GM19025 (cell line): Measurements from ENCODE around the gene ATG16L2.
"Not testable (repeated sequence)": the region's sequence is repeated elsewhere in the genome, so short reads cannot be mapped to it uniquely, and the experiment has no call there.

Experiments
- ATAC-seq: cut with Tn5 transposase; IDR thresholded peaks from one replicate; pipeline ENCODE4 v1.9.1; 2021; ENCODE audit warnings: mild to moderate bottlenecking, low read depth, moderate library complexity; ENCODE audit not compliant: unreplicated experiment

The ATG16L2 gene

DNA sequence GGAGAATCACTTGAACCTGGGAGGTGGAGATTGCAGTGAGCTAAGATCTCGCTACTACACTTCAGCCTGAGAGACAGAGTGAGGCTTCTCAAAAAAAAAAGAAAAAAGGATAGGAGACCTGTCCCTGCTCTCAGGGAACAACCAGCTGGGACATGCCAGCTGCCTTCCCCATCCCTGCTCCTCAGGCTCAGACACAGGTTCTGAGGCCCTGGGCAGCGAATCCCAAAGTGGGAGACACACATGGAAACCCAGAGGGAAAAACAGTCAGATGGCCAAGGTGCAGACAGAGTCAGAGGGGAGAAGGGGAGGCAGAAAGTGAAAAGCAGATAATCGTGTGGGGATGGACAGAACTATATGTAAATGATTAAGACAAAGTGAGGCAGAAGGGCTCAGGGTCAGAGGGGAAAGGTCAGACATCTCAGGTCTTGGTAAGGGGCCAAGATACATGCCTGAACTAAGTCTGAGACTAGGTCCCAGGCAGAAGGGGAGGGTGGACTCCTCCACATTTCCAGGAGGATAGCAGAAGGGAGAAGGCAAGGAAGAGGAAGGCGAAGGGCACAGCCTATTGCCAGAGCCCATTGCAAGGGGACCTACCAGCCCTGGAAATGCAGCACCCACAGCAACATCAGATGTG is 34.6 kb upstream of the ATG16L2 start:
- no peak for ATAC-seq

DNA sequence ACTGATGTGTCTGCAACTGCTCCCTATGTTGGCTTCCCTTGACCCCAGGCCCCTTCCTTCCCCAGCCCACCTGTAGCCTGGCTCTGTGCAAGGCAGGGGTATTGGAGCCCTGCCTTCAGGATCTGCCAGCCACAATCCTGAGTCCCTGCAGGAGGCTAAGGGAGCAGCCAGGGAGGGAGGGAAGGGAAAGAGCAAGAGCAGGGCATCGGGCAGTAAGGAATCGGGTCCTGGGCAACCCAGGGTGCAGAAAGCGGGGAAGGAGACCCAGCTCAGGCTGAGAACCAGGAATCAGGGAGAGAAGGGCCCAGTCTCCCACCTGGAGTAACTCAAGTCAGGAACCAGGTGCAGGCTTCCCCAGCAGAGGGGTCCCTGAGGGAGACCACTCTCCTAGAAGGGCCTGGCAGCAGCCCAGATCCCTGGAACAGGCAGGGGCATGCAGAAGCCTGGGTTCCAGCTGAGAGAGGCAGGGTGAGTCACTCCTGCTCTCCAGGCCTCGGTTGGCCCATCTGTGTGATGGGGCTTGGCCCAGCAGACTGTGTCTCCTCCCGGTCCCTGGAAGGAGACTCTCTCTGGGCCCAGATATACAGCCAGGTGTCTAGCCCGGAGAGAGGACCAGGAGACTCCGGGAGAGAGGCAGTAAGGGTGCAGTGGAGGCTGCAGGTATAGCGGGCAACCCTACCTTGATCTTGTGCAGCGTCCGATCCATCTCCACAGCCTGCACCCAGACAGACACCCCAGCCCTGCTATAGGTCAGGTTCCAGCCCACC is 33.7 kb upstream of the ATG16L2 start:
- no peak for ATAC-seq

DNA sequence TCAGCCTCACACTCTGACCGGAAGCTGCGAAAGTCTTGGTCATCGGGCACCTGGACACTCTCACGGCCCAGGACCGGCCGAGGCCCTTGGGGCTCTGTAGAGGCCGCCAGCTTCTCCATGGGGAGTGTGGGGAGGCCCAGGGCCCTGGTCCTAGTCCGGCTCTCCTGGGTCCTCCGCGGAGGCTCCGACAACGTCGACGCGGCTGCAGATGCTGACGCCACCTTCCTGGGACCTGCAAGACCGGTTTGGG is 33.2 kb upstream of the ATG16L2 start:
- no peak for ATAC-seq

DNA sequence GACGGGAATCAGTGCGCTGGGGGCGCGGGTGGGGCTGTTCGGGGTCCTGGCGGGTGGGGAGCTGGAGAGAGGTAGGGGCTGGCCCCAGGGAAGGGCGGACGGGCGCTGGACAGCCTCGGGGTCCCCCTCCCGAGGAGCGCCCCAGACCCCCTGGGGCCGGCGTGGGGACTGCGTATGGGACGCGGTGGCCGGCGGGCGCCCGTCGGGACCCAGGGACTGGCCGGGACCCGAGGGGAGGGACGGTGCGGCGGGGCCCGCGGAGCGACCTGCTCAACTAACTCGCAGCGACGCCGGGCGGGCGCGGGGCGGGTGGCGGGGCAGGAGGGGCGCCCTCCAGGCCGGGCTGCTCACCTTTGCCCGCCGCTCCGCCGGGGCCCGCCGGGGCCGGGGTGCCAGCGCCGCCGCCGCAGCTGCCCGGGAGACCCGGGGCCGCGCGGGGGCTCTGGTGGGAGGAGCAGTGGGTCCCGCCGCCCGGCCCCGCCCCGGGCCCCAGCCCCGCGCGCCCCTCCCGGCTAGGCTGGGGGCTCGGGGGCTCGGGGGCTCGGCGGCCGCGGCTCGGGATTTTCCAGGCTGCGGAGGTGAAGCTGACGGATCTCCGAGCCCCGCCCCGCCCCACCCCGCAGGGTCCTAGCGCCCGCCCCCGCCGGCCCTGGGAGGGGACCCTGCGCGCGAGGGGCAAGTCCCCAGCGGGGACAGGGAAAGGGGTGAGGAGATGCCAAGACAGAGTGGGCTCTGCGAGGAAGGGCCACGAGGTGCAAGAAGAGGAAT is 32.7 kb upstream of the ATG16L2 start:
- ATAC-seq = peak; percentile 64

DNA sequence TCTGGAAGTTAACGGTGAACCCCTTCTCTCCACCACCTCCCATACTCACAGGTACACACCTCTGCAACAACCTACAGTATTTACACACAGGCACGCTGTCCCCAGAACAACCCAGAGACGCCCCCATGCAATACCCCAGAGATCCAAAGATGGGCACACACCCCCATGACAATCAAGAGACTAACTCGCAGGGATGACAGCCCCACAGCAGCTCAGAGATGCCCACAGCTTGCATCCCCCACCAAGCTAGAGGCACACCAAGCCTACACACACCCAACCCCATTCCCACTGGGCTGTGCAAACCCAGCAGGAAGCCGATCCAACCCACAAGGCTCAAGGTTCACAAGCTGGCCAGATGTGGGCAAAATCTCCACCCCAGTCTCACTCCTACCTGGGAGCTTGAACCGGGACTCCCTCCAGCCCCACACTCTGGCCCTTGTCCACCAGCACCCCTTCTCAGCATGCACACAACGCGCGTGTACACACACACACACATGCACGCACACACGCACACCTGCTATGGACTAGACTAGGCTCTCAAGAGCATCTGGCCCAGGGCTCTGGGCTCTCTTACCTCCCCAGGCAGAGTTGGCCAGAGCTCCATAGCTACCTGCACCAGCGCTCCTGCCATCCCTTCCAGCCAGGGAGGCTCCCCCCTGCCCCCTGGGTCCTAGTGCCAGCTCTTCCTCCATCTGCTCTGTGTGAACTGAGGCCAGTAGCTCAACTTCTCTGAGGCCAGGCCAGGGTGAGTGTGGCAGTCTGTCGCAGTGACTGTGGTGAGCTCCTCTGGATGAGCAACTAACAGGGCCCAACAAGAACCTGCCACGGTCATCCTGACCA is 31.9 kb upstream of the ATG16L2 start:
- peak; percentile 14 for ATAC-seq

DNA sequence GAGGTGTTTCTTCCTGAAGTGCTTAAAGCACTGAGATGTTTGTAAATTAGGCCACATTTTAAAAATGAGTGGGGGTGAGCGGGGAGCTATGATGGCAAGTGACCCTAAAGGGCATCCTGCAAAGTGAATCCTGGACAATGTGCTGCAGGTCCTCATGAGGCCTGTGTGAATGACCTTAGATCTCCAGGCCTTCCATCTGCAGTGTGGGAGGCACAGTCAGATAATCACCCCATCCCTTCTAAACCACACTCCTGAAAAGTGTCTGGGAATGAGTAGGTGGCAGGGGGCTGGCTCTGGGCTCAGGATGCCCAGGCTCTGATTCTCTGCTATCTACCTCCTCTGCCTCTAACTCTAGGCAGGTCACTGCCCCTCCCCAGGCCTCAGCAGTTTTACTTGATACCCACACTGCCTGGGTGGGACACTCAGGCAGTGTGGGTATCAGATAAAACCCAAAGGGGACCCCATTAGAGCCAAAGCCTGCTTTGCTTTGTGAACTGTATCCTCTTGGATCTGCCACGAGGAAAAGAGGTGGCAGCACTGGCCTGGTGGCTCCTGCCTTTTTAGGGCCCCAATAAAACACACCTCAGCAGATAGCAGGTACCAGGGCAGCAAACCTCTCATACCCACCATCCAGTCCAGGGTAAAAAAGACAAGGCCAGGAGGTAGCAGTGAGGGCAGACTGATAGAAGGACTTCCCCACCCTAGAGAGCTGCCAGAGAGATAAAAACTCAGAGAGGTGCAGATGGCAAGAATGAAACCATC is 30.9 kb upstream of the ATG16L2 start:
- no peak for ATAC-seq

DNA sequence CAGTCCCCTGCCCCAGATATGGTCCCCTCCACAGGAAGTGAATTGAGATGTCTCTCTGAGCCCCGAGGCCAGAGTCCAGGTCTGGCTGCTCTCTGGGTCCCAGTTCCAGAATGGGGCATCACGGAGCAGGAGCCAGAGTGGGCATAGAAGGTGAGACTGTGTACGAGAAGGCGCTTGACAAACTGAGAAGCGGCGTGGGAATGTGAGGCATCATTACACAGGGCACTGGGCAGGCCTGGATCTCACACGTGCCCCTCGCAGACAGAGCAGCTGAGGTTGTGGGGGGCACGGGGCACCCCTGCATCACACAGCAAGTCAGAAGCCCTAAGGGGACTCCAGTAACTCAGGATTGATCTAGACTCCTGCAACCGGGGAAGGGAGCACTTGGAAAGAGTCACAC is 29.5 kb upstream of the ATG16L2 start:
- ATAC-seq = no peak

DNA sequence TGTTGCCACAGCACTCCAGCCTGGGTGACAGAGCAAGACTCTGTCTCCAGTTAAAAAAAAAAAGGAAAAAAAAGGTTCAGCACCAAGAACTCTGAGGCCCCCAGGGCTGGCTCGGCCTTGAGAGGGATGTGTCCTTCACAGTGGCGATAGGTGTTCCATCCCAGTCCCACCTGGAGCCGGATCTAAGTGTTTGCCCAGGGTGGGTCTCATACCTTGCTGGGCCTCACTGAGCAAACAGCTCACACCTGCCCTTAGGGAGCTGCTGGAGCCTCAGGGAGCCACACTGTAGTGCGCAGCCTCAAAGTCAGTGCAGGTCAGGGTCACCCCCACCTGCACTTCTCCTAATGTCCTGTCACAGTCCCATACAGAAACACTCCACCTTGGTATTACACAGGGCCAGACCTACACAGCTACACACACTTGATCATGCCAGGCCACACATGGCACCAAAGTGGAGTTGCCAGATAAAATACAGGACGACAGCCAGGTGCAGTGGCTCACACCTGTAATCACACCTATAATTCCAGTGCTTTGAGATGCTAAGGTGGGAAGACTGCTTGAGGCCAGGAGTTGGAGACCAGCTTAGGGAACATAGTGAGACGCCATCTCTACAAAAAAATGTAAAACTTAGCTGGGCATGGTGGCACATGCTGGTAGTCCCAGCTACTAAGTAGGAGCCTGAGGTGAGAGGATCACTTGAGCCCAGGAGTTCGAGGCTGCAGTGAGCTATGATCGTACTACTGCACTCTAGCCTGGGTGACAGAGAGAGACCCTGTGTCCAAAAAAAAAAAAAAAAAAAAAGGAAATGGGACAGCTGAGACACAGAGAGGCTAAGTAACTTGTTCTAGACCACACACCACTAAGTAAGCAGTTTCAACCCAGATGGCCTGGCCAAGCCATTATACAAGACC is 27.7 kb upstream of the ATG16L2 start:
- no peak for ATAC-seq

DNA sequence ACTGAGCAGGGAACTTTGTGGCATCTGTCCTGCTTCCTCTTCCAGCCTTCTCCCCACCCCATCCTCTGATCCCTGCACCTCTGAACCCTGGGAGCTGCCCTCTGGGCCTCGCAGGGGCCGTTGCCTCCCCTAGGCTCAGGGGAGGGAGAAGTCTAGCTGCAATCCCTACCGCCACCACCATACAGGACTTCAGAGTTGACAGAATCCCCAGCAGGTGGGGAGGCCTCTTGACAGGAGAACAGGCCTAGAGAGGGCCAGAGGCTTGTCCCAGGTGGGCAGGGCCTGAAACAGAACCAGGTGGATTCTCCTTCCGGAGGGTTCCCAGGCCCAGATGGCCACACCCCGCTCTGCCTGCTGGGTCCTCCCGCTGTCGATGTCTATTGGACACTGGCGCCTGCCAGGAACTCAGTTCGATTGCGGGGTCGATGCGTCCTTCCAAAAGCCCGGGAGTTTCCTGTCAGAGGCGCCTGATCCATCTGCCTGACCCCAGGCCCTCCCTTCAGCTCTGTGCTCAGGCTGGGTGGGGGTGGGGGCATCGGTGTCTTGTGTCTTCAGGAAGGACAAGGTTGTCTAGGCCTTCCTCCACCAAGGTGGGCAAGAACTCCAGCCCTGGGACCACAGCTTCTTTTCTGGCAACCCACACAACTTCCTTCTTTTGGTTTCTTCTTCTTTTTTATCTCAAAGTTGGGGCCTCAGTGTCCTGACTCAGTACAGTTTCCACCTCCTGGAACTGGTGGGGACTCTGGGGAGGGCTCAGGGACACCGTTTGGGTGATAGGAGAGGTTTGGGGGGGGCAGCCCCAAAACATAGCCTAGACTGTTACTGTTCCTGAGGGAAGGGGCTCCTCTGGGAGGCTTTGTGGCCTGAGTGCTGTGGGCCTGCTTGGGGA is 26.8 kb upstream of the ATG16L2 start:
- no peak for ATAC-seq

DNA sequence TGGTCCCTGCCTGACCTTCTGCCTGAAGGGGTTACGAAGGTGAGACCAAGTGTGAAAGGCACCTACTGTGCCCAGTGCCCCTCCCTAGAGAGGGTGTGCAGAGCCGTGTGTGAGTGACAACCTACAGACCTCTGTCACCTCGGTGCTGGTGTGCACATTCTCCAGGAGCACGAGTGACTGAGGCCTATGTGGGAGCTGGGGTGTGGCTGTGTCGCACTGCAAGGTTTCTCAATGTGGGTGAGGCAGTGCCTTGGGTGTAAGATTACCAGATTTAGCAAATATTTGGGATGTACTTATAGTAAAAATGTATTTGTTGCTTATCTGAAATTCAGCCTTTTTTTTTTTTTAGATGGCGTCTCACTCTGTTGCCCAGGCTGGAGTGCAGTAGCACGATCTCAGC is 26.0 kb upstream of the ATG16L2 start:
- no peak for ATAC-seq

DNA sequence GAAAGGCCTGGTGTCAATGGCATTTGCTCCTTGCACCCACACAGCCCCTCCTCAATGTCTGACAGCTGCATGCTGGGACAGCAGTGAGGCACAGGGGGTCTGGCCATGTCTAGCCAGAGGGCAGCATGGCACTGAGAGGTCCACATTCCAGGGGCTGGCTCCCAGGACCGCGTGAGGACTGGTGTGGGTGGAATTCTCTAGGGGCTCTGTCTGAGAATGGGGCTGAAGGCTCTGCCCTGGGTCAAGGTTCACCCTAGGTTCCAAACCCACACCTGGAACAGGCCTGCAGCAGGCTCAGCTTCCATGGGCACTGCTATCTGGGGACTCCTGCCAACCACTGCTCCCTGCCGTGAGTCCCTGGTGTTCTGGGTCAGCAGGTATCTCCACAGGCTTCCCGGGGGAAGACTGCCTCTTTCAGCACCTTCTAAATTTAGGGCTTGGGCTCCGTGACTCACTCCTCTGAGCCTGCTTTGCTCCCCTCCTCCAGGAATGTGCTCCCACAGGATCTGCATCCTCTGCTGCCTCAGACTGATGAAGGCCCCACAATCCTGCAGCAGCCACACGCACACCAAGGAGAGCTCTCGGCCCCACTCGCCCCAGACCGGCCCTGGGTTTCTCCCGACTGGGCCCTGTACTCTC is 24.6 kb upstream of the ATG16L2 start:
- no peak for ATAC-seq

DNA sequence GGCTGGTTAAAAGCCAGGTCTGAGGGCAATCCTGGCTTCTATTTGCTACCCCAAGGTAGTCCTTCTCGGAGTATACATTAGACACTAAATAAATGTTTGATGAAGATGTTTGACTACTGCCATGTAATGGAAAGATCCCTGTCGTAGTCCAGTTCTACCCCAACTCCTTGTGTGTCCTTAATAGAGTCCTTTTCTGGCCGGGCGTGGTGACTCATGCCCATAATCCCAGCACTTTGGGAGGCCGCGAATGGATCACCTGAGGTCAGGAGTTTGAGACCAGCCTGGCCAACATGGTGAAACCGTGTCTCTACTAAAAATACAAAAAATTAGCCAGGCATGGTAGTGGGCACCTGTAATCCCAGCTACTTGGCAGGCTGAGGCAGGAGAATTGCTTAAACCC is 23.0 kb upstream of the ATG16L2 start:
- not testable (repeated sequence) for ATAC-seq

DNA sequence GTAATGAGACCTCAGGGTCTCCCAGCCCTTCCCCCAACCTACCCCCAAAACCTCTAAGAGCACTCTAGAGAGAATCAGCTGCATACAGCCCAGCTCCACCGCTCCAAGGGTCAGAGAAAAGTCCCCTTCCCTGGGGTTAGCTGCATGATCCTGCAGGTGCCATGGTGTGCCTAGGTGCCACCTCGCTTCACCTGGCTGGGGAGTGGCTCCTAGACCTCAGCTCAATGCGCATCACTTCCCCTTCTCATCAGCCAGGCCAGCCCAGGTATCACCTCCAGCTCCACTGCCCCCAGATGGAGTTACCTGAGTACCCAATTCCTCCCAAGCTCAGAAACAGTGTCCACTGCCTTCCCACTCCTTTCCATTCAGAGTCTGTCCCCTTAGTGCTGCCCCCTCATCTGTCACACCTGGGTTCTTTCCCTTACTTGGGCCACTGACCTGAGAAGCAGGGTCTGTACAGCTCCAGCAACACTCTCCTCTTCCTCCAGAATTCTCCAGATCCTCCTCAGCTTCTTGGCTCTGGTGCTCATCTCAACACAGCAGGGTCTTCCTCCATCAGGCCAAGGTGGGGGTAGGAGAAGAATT is 21.7 kb upstream of the ATG16L2 start:
- ATAC-seq = no peak

DNA sequence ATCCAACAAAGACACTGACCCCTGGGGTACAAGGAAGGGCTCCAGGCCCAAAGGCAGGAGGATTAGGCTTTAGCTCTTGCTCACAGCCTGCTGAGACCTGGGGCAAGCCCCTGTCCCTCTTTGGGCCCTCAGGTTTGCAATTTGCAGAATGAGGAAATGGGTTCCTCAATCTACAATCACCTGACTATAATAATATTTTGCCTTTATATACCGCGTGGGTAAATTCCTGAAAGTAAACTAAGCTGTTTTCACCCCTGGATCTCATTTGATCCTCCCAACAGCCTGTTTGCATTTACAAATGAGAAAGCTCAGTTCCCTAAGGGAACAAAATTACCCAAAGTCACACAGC is 21.2 kb upstream of the ATG16L2 start:
- ATAC-seq = no peak

DNA sequence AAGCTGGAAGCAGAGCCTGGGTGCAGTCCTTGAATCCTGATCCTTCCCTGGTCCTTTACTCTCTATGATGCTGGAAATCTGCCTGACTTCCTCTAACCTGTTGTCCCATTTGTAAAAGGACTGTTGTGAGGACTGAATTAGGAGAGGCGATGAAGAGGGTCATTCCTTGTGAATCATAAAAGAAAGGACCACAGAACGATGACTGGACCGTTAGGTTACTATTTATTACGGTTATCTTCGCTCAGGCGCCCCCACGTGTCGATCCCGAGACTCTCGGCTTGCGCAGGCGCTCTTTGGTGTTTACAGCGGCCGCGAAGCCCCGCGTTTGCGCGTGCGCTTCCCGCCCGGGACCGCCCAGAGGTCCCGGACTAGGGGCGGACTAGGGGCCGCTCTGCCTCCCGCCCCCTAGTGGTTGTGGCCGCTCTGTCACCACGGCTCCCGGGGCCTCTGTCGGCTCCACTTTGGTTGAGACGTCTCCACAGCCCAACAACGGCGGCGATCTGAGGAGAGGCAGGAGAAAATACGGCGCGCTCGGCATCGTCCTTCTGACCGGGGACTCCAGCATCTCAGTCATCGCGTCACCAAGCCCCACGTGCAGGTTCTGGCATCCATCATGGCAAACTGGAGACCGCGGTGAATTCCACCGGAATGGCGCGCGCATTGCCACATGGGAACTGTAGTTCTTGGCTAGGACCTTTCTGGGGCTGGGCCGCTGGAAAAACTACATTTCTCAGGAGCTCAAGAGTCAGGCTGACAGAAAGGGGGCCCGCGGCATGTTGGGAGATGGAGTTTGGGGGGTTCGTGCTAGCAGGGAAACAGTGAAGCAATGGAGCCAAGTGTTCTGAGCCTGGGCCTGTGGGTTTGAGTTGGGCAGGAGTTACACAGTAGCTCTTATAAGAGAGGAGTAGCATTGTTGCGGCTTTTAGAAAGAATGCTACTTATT is 20.5 kb upstream of the ATG16L2 start, which contains the start of gene STARD10:
TSS of gene STARD10 (minus strand) at position 623 of the 943 bp plus-strand sequence. CDS start 12,866 bp downstream, outside the sequence.
- peak; percentile 89 for ATAC-seq

DNA sequence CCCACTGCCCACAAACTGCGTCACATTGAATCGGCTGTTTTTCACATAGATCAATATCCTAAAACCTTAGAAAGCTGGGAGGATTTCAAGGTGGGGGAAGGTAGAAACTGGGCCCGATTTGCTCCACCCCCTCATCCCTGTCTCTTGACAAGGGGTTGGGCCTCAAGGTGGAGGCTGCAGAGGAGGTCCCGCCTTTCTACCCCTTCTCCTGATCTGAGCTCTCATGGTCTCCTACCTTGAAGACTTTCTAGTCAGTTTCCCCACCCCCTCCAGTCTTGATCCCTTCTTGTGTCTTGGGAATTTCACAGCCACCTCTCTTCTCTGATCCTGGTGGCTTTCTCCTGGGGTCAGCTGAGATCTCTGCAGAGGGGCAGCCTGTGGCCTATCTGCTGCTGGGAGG is 15.8 kb upstream of the ATG16L2 start:
- no peak for ATAC-seq
